Heart left ventricle (tissue), 16 donors: ENCODE results near the gene YWHAQ. TPM values are rescaled to one million over a fixed set of nuclear protein-coding genes. Genes with fewer than 3 reads are reported as not detected.

ENCODE experiments used
- ATAC-seq, 4 donors: fragments of 200-7000 bp; cut with Tn5 transposase; one replicate each; pipeline ENCODE4 v1.9.1; 2020 to 2022; ENCODE audit warnings: moderate library complexity in 4 of 4, mild to moderate bottlenecking in 3 of 4, moderate number of reproducible peaks in 1 of 4
- DNase-seq, 5 donors: peaks; one replicate each; pipeline ENCODE4 v3.0.0-alpha.2; 2020
- H3K27ac ChIP-seq, 12 donors: fragments of 200-600 bp; sonication (generic) in 4 of 12; one replicate each; pipeline versions ENCODE4 v1.5.0 to v1.8.0; 2016 to 2022; ENCODE audit warnings: mild to moderate bottlenecking in 2 of 12
- H3K27me3 ChIP-seq, 9 donors: fragments of 200-600 bp; sonication (generic) in 2 of 9; one replicate each; pipeline versions ENCODE4 v1.5.1 to v1.8.0; 2016 to 2022; ENCODE audit warnings: mild to moderate bottlenecking in 3 of 9
- H3K36me3 ChIP-seq, 9 donors: fragments of 200-600 bp; sonication (generic) in 2 of 9; one replicate each; pipeline versions ENCODE4 v1.5.0 to v1.8.0; 2018 to 2022; ENCODE audit warnings: mild to moderate bottlenecking in 2 of 9
- H3K4me1 ChIP-seq, 12 donors: fragments of 200-600 bp; sonication (generic) in 4 of 12; one replicate each; pipeline versions ENCODE4 v1.5.0 to v1.8.0; 2016 to 2022; ENCODE audit warnings: mild to moderate bottlenecking in 3 of 12
- H3K4me3 ChIP-seq, 12 donors: fragments of 200-600 bp; sonication (generic) in 4 of 12; one replicate each; pipeline versions ENCODE4 v1.5.0 to v1.8.0; 2017 to 2022; ENCODE audit warnings: mild to moderate bottlenecking in 9 of 12, moderate library complexity in 4 of 12
- H3K9me3 ChIP-seq, 12 donors: fragments of 200-600 bp; sonication (generic) in 4 of 12; one replicate each; pipeline versions ENCODE4 v1.5.0 to v1.8.0; 2016 to 2022; ENCODE audit warnings: mild to moderate bottlenecking in 1 of 12
- POLR2A ChIP-seq, 2 donors: fragments of 450-650 bp; IDR thresholded peaks; one replicate each; pipeline ENCODE4 v1.6.1; 2017; ENCODE audit warnings: antibody characterized with exemption in 2 of 2, mild to moderate bottlenecking in 2 of 2, moderate library complexity in 2 of 2
- WGBS, 4 donors: extraction: QIAGEN DNeasy Blood & Tissue Kit in 2 of 4; methylation state at CpG; one replicate each; pipeline versions ENCODE4 v1.1.5 to v1.1.7; 2013 to 2018; 5-methylcytosine and 5-hydroxymethylcytosine counted together
- intact Hi-C, 10 donors: fragments of 100-400 bp; cut with DNase I; formaldehyde crosslinking; loops; one replicate each; pipeline versions ENCODE4 v1.11.1 to v1.14.2; 2022
- polyA plus RNA-seq, 2 donors: library from polyadenylated mRNA; stranded (reverse); fragments of 200-250 nt; gene quantifications; one replicate each; pipeline ENCODE4 v1.2.3, GENCODE V29; 2013
- total RNA-seq, 9 donors: library from RNA; depleted of rRNA in 2 of 9; stranded (reverse); fragments of >200 nt in 2 of 9; fragmentation: NEBNext Ultra II Directional in 3 of 9; extraction: Animal tissue kit (Norgen Biotek cat#: 25700) in 3 of 9; gene quantifications; one replicate each; pipeline versions ENCODE4 v1.1.0 to v1.2.4, GENCODE V29; 2016 to 2023
- TF ChIP-seq, protein P1 (sequence below), 12 donors: fragments of 200-600 bp; sonication (generic) in 4 of 12; IDR thresholded peaks; one replicate each; pipeline versions ENCODE4 v1.5.0 to v1.8.0; 2018 to 2022; ENCODE audit warnings: antibody characterized with exemption in 12 of 12, mild to moderate bottlenecking in 5 of 12
- donor health status: ischemic (EF 13 %, LVEDD 7.1; RV severe dilation, severe dysfunction).
- donor health status: healthy with polysubstance abuse.
- donor health status: DM: no; HTN: yes; CAD: no.
- donor health status: DM: no; HTN: no; CAD: no.
- donor health status: ischemic (EF 25% LVEDD 6.9; RV normal size, moderate dysfunction).
- donor health status: ischemic (EF 25% LVEDD 5.7; RV mildly dilated, moderate dysfunction).
- donor health status: healthy.
- donor health status: DM: yes; HTN: yes; CAD: no.
- donor health status: ischemic (EF 35%, LVEDD 5.7; RV mildly dilated, moderate dysfunction).
- donor health status: nonischemic (EF 11% LVEDD 7.7; RV severe dilation, severe dysfunction).
- donor health status: DM: yes; HTN: yes; CAD: no.
- donor health status: PGD.
- donor health status: ischemic (EF 29% LVEDD 5.4; RV normal size, mild dysfunction).
- donor health status: nonischemic (EF 23%, LVEDD 6.1; RV moderate dilation, normal function).

YWHAQ gene
- total and polyA plus RNA-seq, 11 donors = 91.0 to 310 (median 213) TPM

DNA sequence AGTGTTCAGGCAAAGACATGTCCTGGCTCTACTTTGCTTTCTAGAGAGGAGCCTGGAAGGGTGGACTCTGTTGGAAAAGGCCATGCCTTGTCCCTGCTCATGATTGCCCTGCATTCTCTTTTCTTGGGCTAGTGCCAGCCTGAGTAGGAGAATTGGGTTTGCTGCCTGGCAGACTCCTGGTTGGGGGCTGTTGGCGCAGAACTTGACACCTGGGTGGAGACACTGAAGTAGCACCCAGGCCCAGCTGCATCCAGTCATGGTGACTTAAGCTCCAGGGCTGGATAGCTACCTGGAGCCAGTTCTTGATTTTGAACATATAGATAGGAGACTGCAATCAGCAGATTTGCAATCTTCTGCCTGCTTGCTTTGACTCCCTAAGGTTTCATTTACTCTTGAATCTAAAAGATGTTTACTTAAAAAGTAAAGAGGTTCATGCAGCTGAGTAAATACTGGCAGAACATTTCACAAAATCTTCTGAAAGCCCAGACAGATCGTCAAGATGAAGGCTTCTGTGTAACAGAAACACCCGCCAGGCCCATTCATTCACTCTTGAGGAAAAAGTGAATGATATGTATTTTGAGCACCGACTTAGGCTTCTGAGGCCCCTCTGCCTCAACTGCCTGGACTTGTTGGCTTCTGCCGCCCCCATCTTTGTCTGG lies 38.0 kb upstream of the YWHAQ start:
- H3K9me3 ChIP-seq = no peaks in the 10 kb centered on the region
- no peaks in the 10 kb centered on the region for H3K27me3 ChIP-seq
- ATAC-seq (peak in 2 of 4 donors; percentile 13 to 26), DNase-seq (no peak)
- H3K27ac ChIP-seq = peak overlapping the region in 2 of 12 donors; percentile 30 to 59
- no peak for TF ChIP-seq POLR2A (IDR thresholded peaks at IDR 0.05)
- TF ChIP-seq, protein P1, sequence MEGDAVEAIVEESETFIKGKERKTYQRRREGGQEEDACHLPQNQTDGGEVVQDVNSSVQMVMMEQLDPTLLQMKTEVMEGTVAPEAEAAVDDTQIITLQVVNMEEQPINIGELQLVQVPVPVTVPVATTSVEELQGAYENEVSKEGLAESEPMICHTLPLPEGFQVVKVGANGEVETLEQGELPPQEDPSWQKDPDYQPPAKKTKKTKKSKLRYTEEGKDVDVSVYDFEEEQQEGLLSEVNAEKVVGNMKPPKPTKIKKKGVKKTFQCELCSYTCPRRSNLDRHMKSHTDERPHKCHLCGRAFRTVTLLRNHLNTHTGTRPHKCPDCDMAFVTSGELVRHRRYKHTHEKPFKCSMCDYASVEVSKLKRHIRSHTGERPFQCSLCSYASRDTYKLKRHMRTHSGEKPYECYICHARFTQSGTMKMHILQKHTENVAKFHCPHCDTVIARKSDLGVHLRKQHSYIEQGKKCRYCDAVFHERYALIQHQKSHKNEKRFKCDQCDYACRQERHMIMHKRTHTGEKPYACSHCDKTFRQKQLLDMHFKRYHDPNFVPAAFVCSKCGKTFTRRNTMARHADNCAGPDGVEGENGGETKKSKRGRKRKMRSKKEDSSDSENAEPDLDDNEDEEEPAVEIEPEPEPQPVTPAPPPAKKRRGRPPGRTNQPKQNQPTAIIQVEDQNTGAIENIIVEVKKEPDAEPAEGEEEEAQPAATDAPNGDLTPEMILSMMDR (IDR thresholded peaks at IDR 0.05) = no peak
- H3K36me3 ChIP-seq = no peaks in the 10 kb centered on the region
- 88 to 92% (median 90%) methylated on average over 5 of the region's 5 CpGs for WGBS, 4 donors
- intact Hi-C loops = no loop called here
- no peak overlapping the region for H3K4me3 ChIP-seq
- peaks cover 0 to 20% (median 1%) of the 10 kb centered on the region in 12 donors for H3K4me1 ChIP-seq

- WGBS, 4 donors = 50 to 70% (median 62%) methylated on average over 3 of the region's 3 CpGs
- intact Hi-C loops = no loop called here
- TF ChIP-seq POLR2A (IDR thresholded peaks at IDR 0.05) = no peak
- TF ChIP-seq, protein P1 (IDR thresholded peaks at IDR 0.05) = peak in 2 of 12 donors; percentile 10 to 15
- Histone ChIP-seq H3K36me3 (no peaks in the 10 kb centered on the region), H3K27ac (peak overlapping the region in 5 of 12 donors; percentile 2 to 80 (median 59)), H3K27me3 (no peaks in the 10 kb centered on the region), H3K4me1 (peaks cover 0 to 20% (median 1%) of the 10 kb centered on the region in 12 donors), H3K9me3 (no peaks in the 10 kb centered on the region), H3K4me3 (no peak overlapping the region)
- peak; percentile 71 to 78 (median 74) for ATAC-seq
- DNase-seq = no peak
Measured at GRCh38 chr2:9667826-9668225, 37.0 kb upstream of the YWHAQ start.

DNA sequence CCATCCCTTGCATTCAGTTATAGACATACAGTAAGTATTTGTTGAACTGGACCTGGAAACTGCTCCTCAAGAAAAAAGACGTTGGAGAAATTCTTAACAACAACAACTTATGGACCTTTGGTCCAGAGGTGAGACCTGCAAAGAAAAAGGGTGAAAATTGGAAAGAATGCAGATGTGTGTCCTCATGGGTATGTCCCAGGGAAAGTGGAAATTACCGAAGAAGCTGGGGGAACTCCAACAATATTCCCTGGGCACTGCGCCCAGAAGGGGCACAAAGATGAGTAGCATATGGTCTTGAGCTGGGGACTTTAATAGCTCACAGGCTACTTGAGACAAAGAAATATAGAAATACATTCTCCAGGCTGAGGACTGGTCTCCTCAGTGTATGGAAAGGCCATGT lies 35.5 kb upstream of the YWHAQ start:
- Histone ChIP-seq H3K36me3 (no peaks in the 10 kb centered on the region), H3K27me3 (no peaks in the 10 kb centered on the region), H3K9me3 (no peaks in the 10 kb centered on the region), H3K4me3 (no peak overlapping the region), H3K27ac (no peak overlapping the region), H3K4me1 (peaks cover 0 to 20% (median 1%) of the 10 kb centered on the region in 12 donors)
- intact Hi-C loops = no loop called here
- DNase-seq (no peak), ATAC-seq (no peak)
- WGBS, 4 donors = 57 to 71% (median 68%) methylated on average over 3 of the region's 3 CpGs
- TF ChIP-seq POLR2A (IDR thresholded peaks at IDR 0.05) = no peak
- TF ChIP-seq, protein P1 (IDR thresholded peaks at IDR 0.05) = no peak

DNA sequence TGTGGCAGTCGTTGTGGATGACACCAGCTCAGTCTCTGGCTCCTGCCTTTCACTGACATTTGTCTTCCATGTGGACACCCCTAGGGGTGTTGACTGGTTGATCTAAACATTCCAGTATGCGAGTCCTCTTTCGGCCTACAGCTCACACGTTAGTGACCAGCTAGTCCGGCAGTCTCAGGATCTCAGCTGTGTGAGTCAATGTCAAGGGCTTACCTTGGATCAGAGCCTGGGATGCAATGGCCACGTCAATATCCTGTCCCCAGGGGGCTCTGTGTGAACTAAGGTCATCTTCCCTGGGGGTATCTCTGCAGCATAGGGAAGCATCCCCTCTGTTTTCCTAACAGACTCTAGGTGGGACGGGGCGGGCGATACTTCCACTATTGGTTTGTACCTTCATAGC lies 35.1 kb upstream of the YWHAQ start:
- ATAC-seq = peak in 1 of 4 donors; percentile 24
- intact Hi-C loops = no loop called here
- TF ChIP-seq, protein P1 (IDR thresholded peaks at IDR 0.05) = no peak
- TF ChIP-seq POLR2A (IDR thresholded peaks at IDR 0.05) = no peak
- Histone ChIP-seq H3K27me3 (no peaks in the 10 kb centered on the region), H3K4me1 (peaks cover 0 to 20% (median 1%) of the 10 kb centered on the region in 12 donors), H3K36me3 (no peaks in the 10 kb centered on the region), H3K4me3 (no peak overlapping the region), H3K27ac (no peak overlapping the region), H3K9me3 (no peaks in the 10 kb centered on the region)
- DNase-seq = no peak
- 69 to 73% (median 72%) methylated on average over 9 of the region's 9 CpGs for WGBS, 4 donors
